Muscle layer of colon (tissue), 2 donors: Measurements from ENCODE around the gene ART5.
"Not testable (repeated sequence)": the region's sequence is repeated elsewhere in the genome, so short reads cannot be mapped to it uniquely, and the experiment has no call there.

Experiments
- H3K27ac ChIP-seq: one replicate; pipeline ENCODE4 v1.7.0; 2013; ENCODE audit warnings: low read depth, mild to moderate bottlenecking, low read length, moderate library complexity
- H3K27me3 ChIP-seq, 2 donors: one replicate each; pipeline ENCODE4 v1.7.0; 2013; ENCODE audit warnings: low read length in 2 of 2, mild to moderate bottlenecking in 2 of 2; ENCODE audit not compliant: insufficient read depth in 2 of 2, control insufficient read depth in 1 of 2
- H3K36me3 ChIP-seq: one replicate; pipeline ENCODE4 v1.7.0; 2013; ENCODE audit warnings: mild to moderate bottlenecking, low read length; ENCODE audit not compliant: insufficient read depth
- H3K4me1 ChIP-seq: one replicate; pipeline ENCODE4 v1.7.0; 2013; ENCODE audit warnings: mild to moderate bottlenecking, low read length; ENCODE audit not compliant: insufficient read depth
- H3K4me3 ChIP-seq, 2 donors: one replicate each; pipeline ENCODE4 v1.7.0; 2013; ENCODE audit warnings: low read length in 2 of 2, low read depth in 1 of 2, mild to moderate bottlenecking in 1 of 2, moderate library complexity in 1 of 2
- H3K9ac ChIP-seq: one replicate; pipeline ENCODE4 v1.7.0; 2013; ENCODE audit warnings: low read length
- H3K9me3 ChIP-seq: one replicate; pipeline ENCODE4 v1.7.0; 2013; ENCODE audit warnings: mild to moderate bottlenecking, low read length
- donor health status: abdominal sarcoma.
- donor health status: Adenocarcinoma of cecum.

Gene ART5

GRCh38 chr11:3590193-3590592, 51.6 kb downstream of the ART5 start:
- H3K27ac ChIP-seq, H3K27me3 ChIP-seq, H3K9ac ChIP-seq, H3K4me3 ChIP-seq, H3K9me3 ChIP-seq, H3K36me3 ChIP-seq, H3K4me1 ChIP-seq: not testable (repeated sequence)

GRCh38 chr11:3588776-3589175, 53.0 kb downstream of the ART5 start:
- not testable (repeated sequence) for H3K27me3 ChIP-seq, H3K9ac ChIP-seq

More at GRCh38 chr11:3588776-3589175, 53.0 kb downstream of the ART5 start:
- not testable (repeated sequence) for H3K4me1 ChIP-seq, H3K27ac ChIP-seq, H3K36me3 ChIP-seq, H3K4me3 ChIP-seq, H3K9me3 ChIP-seq
